Stimulated activated CD8-positive, alpha-beta memory T cell treated with anti-CD3 and anti-CD28 coated beads, Interleukin-12 subunit alpha, Interleukin-12 subunit beta, amount 100 ng/mL, for 24 hours (primary cell): Measurements from ENCODE around the gene MCF2L.

ENCODE experiments used
- DNase-seq: peaks from one replicate; pipeline ENCODE4 v3.0.0-alpha.2; 2020; ENCODE audit errors: extremely low read depth

Gene MCF2L

DNA sequence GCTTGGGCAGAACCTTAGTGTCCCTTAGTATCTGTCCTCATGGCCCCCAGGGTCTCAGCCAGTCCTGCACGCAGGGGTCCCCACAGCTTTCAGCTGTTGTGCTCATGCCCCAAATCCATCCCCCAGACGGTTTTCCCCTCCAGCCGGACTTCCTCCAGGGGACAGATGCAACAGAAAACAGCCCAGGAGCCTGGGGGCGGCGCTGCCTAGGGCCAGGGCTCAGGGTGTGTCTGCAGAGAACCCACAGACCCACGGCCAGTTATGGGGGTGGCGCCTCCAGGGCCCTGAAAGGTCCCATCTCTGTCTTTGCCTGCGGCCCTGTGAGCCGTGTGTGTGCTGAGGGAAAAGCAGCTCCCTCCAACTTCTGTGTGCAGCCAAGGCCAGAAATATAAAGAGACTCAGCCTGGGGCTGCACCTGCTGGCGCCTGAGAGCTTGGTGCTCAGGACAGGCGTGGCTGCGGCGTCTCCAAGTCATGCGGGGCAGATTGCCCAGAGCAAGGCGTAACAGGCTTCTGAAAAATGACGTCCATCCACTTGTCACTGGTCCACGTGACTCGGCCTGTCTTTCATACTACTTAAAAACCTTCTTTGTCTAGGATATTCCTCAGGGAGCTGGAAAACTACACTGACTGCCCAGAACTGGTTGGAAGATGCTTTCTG, 114.5 kb downstream of the MCF2L start:
- DNase-seq = no peak

DNA sequence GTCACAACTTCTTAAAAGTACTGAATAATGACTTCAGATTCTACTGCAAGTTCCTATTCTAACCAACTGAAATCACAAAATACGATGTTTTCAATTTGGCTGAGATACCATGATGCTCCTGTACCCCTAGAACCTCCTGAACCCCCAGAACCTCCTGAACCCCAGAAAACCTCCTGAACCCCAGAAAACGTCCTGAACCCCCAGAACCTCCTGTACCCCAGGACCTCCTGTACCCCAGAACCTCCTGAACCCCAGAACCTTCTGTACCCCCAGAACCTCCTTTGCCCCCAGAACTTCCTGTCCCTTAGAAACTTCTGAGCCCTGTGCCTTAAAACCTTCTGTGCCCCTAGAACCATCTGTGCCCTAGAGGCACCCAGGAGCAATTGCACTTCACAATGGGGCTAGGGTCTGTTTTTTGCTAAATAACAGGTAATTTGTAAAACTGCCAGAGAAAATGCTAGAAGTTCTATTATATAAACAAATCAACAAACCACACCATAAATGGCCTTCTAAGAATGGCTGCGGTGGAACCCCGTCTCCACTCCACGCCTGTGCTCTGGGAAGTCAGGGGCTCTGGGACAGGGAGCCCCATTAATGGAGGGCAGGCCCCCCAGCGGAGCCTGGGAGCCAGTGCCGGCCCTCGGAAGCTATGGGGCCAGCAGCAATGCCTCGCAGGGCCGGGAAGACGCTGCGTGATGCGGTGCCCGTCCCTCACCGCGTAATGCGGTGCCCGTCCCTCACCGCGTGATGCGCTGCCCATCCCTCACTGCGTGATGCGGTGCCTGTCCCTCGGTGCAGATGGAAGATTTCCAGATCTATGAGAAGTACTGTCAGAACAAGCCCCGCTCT, 115.3 kb downstream of the MCF2L start:
- no peak for DNase-seq

- no peak for DNase-seq
These were observed 116.0 kb downstream of the MCF2L start for GRCh38 chr13:113084943-113085540.

DNA sequence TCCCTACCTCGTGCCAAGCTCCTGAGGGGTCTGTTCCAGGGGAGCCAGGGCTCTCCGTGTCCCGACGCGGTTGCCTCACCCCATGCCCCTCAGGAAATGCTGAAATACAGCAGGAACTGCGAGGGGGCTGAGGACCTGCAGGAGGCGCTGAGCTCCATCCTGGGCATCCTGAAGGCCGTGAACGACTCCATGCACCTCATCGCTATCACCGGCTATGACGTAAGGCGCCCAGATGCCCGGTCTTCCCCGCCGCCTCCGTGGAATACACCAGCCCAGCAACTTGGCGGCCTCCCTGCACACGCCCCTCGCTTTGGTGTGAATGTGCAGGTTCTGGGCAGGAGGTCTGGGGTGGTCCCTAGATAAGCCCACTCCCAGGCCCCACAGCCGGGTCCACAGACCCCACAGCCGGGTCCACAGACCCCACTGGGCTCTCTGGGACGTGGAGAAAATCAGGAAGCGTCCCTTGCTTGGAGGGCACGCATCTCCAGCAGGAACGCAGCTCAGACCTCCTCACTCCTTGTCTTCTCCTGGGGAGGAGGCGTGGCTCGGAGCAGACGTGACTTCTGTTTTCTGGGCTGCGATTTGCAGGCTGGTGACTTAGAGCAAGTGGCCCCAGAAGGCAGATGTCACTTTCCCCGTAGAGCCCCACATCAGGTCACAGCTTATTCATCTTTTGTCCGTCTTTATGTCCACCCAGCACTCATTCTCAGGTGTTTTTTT, 117.2 kb downstream of the MCF2L start:
- DNase-seq = no peak

GRCh38 chr13:113086991-113087922, 118.2 kb downstream of the MCF2L start:
- DNase-seq = no peak

- no peak for DNase-seq
These were observed 119.1 kb downstream of the MCF2L start for GRCh38 chr13:113087923-113088690.

DNA sequence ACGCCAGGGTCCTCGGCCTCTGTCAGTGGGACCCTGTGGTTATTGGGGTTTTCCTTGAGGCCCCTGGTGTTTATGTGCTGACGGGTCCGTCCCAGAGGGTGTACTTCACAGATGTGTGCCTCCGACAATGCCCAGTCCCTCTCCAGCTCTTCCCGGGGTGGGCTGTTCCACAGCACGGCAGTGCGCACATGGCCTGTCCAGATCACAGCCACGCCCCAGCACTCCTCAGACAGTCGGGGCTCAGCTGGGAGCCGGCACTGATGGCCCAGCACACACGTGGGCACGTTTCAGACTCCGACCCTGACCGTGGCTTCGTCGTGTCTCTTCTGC, 119.6 kb downstream of the MCF2L start:
- DNase-seq = no peak

GRCh38 chr13:113089693-113090414, 120.8 kb downstream of the MCF2L start:
- no peak for DNase-seq

DNA sequence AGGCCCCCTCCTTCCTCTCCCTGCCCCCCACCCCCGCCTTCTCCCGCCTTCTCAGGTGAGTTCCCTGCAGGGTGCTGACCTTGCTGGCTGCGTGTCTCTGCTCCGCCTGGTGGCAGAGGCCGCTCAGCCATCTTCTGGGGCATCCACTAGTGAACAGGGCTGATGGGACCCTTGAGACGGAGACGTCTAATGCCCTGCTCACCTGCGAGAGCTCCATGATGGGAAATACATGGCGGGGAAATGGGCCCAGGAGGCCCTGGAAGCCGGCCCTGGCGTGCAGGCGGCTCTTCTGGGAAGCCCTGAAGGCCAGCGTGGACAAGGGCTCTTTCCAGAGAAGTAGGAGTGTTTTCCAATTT, 121.4 kb downstream of the MCF2L start:
- no peak for DNase-seq

- no peak for DNase-seq
These were observed 121.8 kb downstream of the MCF2L start for GRCh38 chr13:113090806-113091205.

GRCh38 chr13:113091211-113091771, 122.3 kb downstream of the MCF2L start:
- DNase-seq = no peak

DNA sequence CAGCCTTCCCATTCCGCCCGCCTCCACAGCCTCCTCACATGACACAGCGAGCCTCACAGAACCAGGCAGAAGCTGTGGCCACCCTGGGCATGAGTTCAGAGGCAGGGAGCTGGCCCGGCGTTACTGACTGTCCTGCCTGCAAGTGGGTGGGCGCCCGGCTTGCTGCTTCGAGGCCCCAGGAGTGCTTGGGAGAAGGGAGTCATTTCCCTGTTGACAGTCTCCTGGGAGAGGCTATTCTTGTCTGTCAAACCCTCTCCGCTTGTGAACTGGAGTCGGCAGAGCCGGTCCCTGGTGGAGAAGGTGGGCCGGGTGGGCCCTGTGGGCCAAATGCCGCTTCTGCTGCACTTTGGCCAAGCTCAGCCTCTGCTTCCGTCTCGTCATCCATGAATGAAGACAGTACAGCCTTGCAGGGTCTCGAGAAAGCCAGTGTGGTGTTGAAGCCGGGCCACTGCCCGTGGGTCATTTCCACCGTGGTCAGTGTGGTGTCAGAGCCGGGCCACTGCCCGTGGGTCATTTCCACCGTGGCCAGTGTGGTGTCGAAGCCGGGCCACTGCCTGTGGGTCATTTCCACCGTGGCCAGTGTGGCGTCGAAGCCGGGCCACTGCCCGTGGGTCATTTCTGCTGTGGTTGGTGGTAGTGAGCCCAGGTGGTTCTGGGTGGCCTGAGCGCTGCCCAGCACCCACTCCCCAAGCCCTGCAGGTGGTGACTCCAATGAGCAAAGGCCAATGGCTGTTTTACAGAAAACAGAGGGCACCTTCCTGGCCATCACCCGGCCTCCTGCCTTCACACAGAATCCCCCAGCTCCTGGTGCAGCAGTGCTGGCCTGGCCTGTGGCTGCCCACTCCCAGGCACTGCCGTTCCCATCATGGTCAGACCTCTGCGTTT, 123.1 kb downstream of the MCF2L start:
- DNase-seq = no peak

DNA sequence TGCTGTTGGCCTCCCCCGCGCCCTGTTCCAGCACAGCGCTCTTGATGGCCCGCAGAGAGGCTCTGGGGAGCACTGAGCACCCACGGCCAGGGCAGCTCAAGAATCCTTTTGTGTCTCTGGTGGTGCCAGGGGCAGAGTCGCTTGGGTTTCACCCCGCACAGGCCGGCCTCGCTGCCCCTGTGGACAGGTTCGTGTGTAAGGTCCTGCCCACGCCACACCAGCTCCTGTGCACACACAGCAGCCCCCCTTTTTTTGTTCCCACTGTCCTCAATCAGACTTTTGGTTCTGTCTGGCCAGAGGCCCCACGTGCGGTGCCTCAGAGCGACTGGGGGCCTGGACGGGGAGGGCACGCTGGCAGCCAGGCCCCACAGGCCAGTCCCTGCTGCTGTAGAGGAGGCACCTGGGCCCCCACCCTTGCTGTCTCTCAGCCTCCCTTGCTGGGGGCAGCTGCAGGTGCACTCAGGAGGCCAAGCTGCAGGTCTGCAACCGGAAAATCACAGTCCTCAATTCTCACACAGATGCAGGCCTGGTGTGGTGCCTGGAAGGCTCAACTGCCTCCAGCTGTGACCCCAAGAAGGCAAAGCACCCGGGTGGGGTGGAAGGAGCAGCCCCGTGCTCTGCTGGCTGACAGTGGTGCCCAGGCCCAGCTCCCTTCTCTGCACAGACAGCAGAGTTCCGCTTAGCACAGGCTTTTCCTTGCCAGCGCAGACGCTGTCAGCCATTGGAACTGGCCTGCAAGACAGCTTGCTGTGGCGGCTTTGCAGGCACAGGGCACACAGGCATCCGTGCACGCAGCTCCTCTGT, 124.0 kb downstream of the MCF2L start:
- no peak for DNase-seq

DNA sequence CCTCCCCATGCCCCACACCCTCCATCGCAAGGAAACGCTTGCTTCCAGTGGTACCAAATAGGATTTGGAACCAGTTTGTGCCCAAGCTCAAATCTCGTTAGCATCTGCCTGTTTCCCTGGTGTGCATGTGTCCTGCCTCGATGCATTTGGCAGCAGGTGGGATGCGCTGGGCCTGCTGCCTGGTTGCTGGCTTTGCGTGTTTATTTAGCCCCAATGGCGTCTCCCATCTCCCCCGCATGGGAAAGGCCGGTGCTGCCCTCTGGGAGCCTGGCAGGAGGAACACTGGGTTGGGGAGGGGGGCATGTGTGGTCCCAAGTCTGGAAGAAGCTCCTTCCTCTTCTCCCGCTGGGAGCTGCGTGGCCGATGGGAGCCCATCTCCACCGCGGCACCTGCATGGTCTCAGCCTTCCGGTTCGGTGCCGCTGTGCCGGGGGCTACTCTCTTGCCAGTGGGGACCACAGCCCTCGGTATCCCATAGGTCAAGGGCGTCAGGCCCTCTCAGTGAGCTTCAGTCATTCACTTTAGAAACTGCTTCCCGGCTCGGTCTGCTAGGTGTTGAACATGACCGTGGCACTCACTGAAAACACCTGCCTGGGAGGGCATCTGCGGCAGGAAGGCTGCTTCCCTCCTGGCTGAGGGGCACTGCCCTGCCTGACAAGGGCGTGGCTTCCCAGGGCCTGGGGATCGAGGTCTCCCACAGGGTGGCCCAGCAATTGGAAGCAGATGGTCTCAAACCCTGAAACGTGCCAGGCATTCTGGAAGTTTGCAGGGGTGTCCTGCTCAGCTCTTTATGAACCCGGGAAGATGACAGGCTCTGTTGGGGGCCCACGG, 124.8 kb downstream of the MCF2L start:
- no peak for DNase-seq

- no peak for DNase-seq
These were observed 125.4 kb downstream of the MCF2L start for GRCh38 chr13:113094410-113094800.

GRCh38 chr13:113095146-113096051, 126.4 kb downstream of the MCF2L start:
- no peak for DNase-seq
